Left lung (tissue), 10 donors: ENCODE results near the gene IL1R2. TPM values are rescaled to one million over a fixed set of nuclear protein-coding genes. Genes with fewer than 3 reads are reported as not detected.
"Not testable (repeated sequence)": the region's sequence is repeated elsewhere in the genome, so short reads cannot be mapped to it uniquely, and the experiment has no call there.

ENCODE experiments used
- ATAC-seq: fragments of 200-7000 bp; cut with Tn5 transposase; one replicate; pipeline ENCODE4 v1.9.1; 2020; ENCODE audit warnings: moderate library complexity
- DNase-seq, 4 donors: peaks; one replicate each; pipeline ENCODE4 v3.0.0-alpha.2; 2013 to 2020
- H3K27ac ChIP-seq, 2 donors: fragments of 200-600 bp; sonication (generic) in 1 of 2; one replicate each; pipeline versions ENCODE4 v1.5.0 to v1.8.0; 2020 to 2021
- H3K27me3 ChIP-seq, 2 donors: fragments of 200-600 bp; sonication (generic) in 1 of 2; one replicate each; pipeline versions ENCODE4 v1.5.0 to v1.8.0; 2020 to 2021
- H3K36me3 ChIP-seq, 2 donors: fragments of 200-600 bp; sonication (generic) in 1 of 2; one replicate each; pipeline versions ENCODE4 v1.5.0 to v1.8.0; 2020 to 2021
- H3K4me1 ChIP-seq, 2 donors: fragments of 200-600 bp; one replicate each; pipeline ENCODE4 v1.8.0; 2021
- H3K4me3 ChIP-seq, 2 donors: fragments of 200-600 bp; sonication (generic) in 1 of 2; one replicate each; pipeline versions ENCODE4 v1.5.0 to v1.8.0; 2020 to 2021; ENCODE audit warnings: mild to moderate bottlenecking in 1 of 2
- H3K9me3 ChIP-seq, 2 donors: fragments of 200-600 bp; sonication (generic) in 1 of 2; one replicate each; pipeline versions ENCODE4 v1.5.0 to v1.8.0; 2020 to 2021
- intact Hi-C, 2 donors: fragments of 100-400 bp; cut with DNase I; formaldehyde crosslinking; loops; one replicate each; pipeline versions ENCODE4 v1.11.2 to v1.14.2; 2022
- polyA plus RNA-seq, 6 donors: library from polyadenylated mRNA; unstranded; fragments of 120-200 nt; gene quantifications; one replicate each; pipeline ENCODE4 v1.2.1, GENCODE V29; 2013; ENCODE audit not compliant: insufficient read length in 6 of 6
- total RNA-seq, 2 donors: library from RNA; stranded (reverse); fragmentation: NEBNext Ultra II Directional; extraction: Animal tissue kit (Norgen Biotek cat#: 25700); gene quantifications; one replicate each; pipeline ENCODE4 v1.2.1, GENCODE V29; 2021
- TF ChIP-seq, protein P1 (sequence below), 2 donors: fragments of 200-600 bp; sonication (generic) in 1 of 2; IDR thresholded peaks; one replicate each; pipeline versions ENCODE4 v1.5.0 to v1.8.0; 2021; ENCODE audit warnings: antibody characterized with exemption in 2 of 2
- donor health status: DM: no; HTN: yes; CAD: no.
- donor health status: DM: no; HTN: no; CAD: no.

IL1R2 gene
- total and polyA plus RNA-seq, 8 donors = 0.52 to 195 (median 0.80) TPM

GRCh38 chr2:102002228-102002627 is 10.5 kb downstream of the IL1R2 start:
- Histone ChIP-seq H3K27ac (no peak overlapping the region), H3K4me1 (peaks cover 12 to 25% of the 10 kb centered on the region in 2 donors), H3K36me3 (peaks cover 0 to 61% of the 10 kb centered on the region in 2 donors), H3K27me3 (no peaks in the 10 kb centered on the region), H3K9me3 (no peaks in the 10 kb centered on the region), H3K4me3 (no peak overlapping the region)
- DNase-seq (no peak), ATAC-seq (no peak)
- intact Hi-C loops = no loop called here
- TF ChIP-seq, protein P1, sequence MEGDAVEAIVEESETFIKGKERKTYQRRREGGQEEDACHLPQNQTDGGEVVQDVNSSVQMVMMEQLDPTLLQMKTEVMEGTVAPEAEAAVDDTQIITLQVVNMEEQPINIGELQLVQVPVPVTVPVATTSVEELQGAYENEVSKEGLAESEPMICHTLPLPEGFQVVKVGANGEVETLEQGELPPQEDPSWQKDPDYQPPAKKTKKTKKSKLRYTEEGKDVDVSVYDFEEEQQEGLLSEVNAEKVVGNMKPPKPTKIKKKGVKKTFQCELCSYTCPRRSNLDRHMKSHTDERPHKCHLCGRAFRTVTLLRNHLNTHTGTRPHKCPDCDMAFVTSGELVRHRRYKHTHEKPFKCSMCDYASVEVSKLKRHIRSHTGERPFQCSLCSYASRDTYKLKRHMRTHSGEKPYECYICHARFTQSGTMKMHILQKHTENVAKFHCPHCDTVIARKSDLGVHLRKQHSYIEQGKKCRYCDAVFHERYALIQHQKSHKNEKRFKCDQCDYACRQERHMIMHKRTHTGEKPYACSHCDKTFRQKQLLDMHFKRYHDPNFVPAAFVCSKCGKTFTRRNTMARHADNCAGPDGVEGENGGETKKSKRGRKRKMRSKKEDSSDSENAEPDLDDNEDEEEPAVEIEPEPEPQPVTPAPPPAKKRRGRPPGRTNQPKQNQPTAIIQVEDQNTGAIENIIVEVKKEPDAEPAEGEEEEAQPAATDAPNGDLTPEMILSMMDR (IDR thresholded peaks at IDR 0.05) = no peak

- DNase-seq, H3K27me3 ChIP-seq, intact Hi-C loops, H3K27ac ChIP-seq, H3K4me3 ChIP-seq, H3K9me3 ChIP-seq, ATAC-seq: not testable (repeated sequence)
- Histone ChIP-seq H3K4me1 (peaks cover 12 to 20% of the 10 kb centered on the region in 2 donors), H3K36me3 (peaks cover 0 to 58% of the 10 kb centered on the region in 2 donors)
Measured at GRCh38 chr2:102002909-102003308, 11.1 kb downstream of the IL1R2 start.

DNA sequence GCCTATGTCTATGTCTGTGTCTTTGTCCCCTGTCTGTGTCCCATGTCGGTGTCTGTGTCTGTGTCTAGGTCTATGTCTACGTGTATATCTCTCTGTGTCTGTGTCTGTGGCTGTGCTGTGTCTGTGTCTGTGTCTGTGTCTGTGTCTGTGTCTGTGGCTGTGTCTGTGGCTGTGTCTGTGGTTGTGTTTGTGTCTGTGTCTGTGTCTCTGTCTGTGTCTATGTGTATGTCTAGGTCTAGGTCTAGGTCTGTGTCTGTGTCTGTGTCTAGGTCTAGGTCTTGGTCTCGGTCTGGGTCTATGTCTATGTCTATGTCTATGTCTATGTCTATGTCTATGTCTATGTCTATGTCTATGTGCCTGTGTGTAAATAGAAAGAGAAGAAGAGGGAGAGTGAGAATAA is 11.9 kb downstream of the IL1R2 start:
- H3K4me1 ChIP-seq = peaks cover 12 to 21% of the 10 kb centered on the region in 2 donors
- DNase-seq = no peak
- H3K9me3 ChIP-seq = no peaks in the 10 kb centered on the region
- no peaks in the 10 kb centered on the region for H3K27me3 ChIP-seq
- no peak for ATAC-seq
- peaks cover 0 to 58% of the 10 kb centered on the region in 2 donors for H3K36me3 ChIP-seq
- H3K4me3 ChIP-seq = no peak overlapping the region
- TF ChIP-seq, protein P1 (IDR thresholded peaks at IDR 0.05) = no peak
- intact Hi-C loops = no loop called here
- no peak overlapping the region for H3K27ac ChIP-seq

- Histone ChIP-seq H3K36me3 (peaks cover 0 to 61% of the 10 kb centered on the region in 2 donors), H3K4me1 (peaks cover 12 to 25% of the 10 kb centered on the region in 2 donors), H3K27me3 (no peaks in the 10 kb centered on the region), H3K4me3 (no peak overlapping the region), H3K27ac (peak overlapping the region in 1 of 2 donors; percentile 7), H3K9me3 (no peaks in the 10 kb centered on the region)
- peak in 1 of 4 donors; percentile 42 for DNase-seq
- intact Hi-C loops = no loop called here
- TF ChIP-seq, protein P1 (IDR thresholded peaks at IDR 0.05) = no peak
- ATAC-seq = peak; percentile 49
Measured at GRCh38 chr2:102004581-102004980, 12.8 kb downstream of the IL1R2 start.

DNA sequence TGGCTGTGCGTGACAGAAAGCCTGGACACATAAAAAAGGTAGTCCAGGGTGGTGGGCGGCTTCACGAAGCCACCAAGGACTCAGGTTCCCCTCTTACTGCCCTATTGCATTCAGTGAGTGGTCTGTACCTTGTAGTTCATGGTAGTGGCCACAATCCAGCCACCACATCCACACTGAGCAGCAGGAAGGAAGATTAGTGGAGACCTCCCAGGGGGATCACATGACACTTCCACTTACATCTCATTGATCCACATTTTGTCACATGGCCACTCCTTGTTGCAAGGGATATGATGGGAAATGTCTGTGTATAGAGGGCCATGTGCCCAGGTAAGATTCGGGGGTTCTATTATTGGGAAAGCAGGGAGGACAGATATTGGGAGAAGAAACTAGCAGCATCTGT is 13.7 kb downstream of the IL1R2 start:
- ATAC-seq (no peak), DNase-seq (no peak)
- intact Hi-C loops = loop anchor here in 1 of 2 donors (5.0 kb wide), 1 partner anchor 237 kb away; no protein-coding TSS in a partner anchor
- Histone ChIP-seq H3K27me3 (no peaks in the 10 kb centered on the region), H3K27ac (no peak overlapping the region), H3K36me3 (peaks cover 0 to 60% of the 10 kb centered on the region in 2 donors), H3K4me3 (no peak overlapping the region), H3K4me1 (peaks cover 12 to 28% of the 10 kb centered on the region in 2 donors), H3K9me3 (no peaks in the 10 kb centered on the region)
- TF ChIP-seq, protein P1 (IDR thresholded peaks at IDR 0.05) = no peak
